ENCODE data around the gene ENGASE. TPM values are rescaled to one million over a fixed set of nuclear protein-coding genes. Genes with fewer than 3 reads are reported as not detected.

ENGASE gene
- total RNA-seq, 1 experiment from 2014 or later: 50.0 TPM

DNA sequence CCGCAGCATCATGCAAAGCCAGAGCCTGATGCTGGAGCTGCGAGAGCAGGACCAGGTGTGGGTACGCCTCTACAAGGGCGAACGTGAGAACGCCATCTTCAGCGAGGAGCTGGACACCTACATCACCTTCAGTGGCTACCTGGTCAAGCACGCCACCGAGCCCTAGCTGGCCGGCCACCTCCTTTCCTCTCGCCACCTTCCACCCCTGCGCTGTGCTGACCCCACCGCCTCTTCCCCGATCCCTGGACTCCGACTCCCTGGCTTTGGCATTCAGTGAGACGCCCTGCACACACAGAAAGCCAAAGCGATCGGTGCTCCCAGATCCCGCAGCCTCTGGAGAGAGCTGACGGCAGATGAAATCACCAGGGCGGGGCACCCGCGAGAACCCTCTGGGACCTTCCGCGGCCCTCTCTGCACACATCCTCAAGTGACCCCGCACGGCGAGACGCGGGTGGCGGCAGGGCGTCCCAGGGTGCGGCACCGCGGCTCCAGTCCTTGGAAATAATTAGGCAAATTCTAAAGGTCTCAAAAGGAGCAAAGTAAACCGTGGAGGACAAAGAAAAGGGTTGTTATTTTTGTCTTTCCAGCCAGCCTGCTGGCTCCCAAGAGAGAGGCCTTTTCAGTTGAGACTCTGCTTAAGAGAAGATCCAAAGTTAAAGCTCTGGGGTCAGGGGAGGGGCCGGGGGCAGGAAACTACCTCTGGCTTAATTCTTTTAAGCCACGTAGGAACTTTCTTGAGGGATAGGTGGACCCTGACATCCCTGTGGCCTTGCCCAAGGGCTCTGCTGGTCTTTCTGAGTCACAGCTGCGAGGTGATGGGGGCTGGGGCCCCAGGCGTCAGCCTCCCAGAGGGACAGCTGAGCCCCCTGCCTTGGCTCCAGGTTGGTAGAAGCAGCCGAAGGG, 26.4 kb upstream of the ENGASE start:
- Mint-ChIP-seq H3K9me3 (ENCODE audit: unreplicated experiment) (peaks cover 2% of the 10 kb centered on the region), H3K27ac (ENCODE audit: unreplicated experiment) (no peak overlapping the region), H3K4me1 (ENCODE audit: low read depth, unreplicated experiment) (peaks cover 6% of the 10 kb centered on the region), H3K36me3 (ENCODE audit: insufficient read depth, unreplicated experiment) (no peaks in the 10 kb centered on the region), H3K4me3 (ENCODE audit: unreplicated experiment) (no peak overlapping the region), H3K27me3 (ENCODE audit: insufficient read depth, unreplicated experiment) (no peaks in the 10 kb centered on the region)
- ChIA-PET POLR2A (interaction anchor here (0.6 kb wide), 1 partner anchor 217 kb away, joined by 16 read pairs; no protein-coding TSS in a partner anchor), CTCF (interaction anchor here (0.6 kb wide), 1 partner anchor 353 kb away, joined by 4 read pairs; no protein-coding TSS in a partner anchor)
- DNase-seq: no peak
- H3K4me3 ChIP-seq (ENCODE audit: low read depth, low read length): no peak overlapping the region
- H3K27me3 ChIP-seq (replicated peaks; ENCODE audit: control insufficient read depth, insufficient read depth, low read length): no peaks in the 10 kb centered on the region
- no peaks in the 10 kb centered on the region for H3K4me1 ChIP-seq
- TF ChIP-seq, protein P1, sequence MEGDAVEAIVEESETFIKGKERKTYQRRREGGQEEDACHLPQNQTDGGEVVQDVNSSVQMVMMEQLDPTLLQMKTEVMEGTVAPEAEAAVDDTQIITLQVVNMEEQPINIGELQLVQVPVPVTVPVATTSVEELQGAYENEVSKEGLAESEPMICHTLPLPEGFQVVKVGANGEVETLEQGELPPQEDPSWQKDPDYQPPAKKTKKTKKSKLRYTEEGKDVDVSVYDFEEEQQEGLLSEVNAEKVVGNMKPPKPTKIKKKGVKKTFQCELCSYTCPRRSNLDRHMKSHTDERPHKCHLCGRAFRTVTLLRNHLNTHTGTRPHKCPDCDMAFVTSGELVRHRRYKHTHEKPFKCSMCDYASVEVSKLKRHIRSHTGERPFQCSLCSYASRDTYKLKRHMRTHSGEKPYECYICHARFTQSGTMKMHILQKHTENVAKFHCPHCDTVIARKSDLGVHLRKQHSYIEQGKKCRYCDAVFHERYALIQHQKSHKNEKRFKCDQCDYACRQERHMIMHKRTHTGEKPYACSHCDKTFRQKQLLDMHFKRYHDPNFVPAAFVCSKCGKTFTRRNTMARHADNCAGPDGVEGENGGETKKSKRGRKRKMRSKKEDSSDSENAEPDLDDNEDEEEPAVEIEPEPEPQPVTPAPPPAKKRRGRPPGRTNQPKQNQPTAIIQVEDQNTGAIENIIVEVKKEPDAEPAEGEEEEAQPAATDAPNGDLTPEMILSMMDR (IDR thresholded peaks at IDR 0.05; ENCODE audit: insufficient read depth in 1 of 2, low read depth in 1 of 2, low read length in 1 of 2, severe bottlenecking in 1 of 2, unreplicated experiment in 1 of 2): no peak
- no peaks in the 10 kb centered on the region for H3K36me3 ChIP-seq (ENCODE audit: control insufficient read depth, insufficient read depth, low read length)
- BruUV-seq (replicated peaks): no TSS peak
- intact Hi-C loops (cut with micrococcal nuclease; ENCODE audit: unreplicated experiment): no loop called here
- no peaks in the 10 kb centered on the region for H3K9me3 ChIP-seq

DNA sequence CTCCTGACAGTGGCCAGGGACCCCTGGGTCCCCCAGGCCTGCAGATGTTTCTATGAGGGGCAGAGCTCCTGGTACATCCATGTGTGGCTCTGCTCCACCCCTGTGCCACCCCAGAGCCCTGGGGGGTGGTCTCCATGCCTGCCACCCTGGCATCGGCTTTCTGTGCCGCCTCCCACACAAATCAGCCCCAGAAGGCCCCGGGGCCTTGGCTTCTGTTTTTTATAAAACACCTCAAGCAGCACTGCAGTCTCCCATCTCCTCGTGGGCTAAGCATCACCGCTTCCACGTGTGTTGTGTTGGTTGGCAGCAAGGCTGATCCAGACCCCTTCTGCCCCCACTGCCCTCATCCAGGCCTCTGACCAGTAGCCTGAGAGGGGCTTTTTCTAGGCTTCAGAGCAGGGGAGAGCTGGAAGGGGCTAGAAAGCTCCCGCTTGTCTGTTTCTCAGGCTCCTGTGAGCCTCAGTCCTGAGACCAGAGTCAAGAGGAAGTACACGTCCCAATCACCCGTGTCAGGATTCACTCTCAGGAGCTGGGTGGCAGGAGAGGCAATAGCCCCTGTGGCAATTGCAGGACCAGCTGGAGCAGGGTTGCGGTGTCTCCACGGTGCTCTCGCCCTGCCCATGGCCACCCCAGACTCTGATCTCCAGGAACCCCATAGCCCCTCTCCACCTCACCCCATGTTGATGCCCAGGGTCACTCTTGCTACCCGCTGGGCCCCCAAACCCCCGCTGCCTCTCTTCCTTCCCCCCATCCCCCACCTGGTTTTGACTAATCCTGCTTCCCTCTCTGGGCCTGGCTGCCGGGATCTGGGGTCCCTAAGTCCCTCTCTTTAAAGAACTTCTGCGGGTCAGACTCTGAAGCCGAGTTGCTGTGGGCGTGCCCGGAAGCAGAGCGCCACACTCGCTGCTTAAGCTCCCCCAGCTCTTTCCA, 25.5 kb upstream of the ENGASE start:
- Histone ChIP-seq H3K4me3 (ENCODE audit: low read depth, low read length) (no peak overlapping the region), H3K27me3 (replicated peaks; ENCODE audit: control insufficient read depth, insufficient read depth, low read length) (no peaks in the 10 kb centered on the region), H3K36me3 (ENCODE audit: control insufficient read depth, insufficient read depth, low read length) (no peaks in the 10 kb centered on the region), H3K9me3 (0 out of 2 replicates have a peak, but pooled peaks cover 4% of the 10 kb centered on the region), H3K4me1 (no peaks in the 10 kb centered on the region)
- no peak overlapping the region for H3K27ac Mint-ChIP-seq (ENCODE audit: unreplicated experiment)
- H3K4me3 Mint-ChIP-seq (ENCODE audit: unreplicated experiment): no peak overlapping the region
- POLR2A ChIA-PET: no interaction called here
- BruUV-seq (replicated peaks): no TSS peak
- CTCF ChIA-PET: interaction anchor here (0.8 to 1.0 kb wide), 2 partner anchors 62 to 352 kb away, joined by 3 to 6 read pairs; no protein-coding TSS in a partner anchor
- peaks cover 11% of the 10 kb centered on the region for H3K9me3 Mint-ChIP-seq (ENCODE audit: unreplicated experiment)
- H3K36me3 Mint-ChIP-seq (ENCODE audit: insufficient read depth, unreplicated experiment): no peaks in the 10 kb centered on the region
- TF ChIP-seq, protein P1 (IDR thresholded peaks at IDR 0.05; ENCODE audit: insufficient read depth in 1 of 2, low read depth in 1 of 2, low read length in 1 of 2, severe bottlenecking in 1 of 2, unreplicated experiment in 1 of 2): no peak
- DNase-seq: no peak
- H3K4me1 Mint-ChIP-seq (ENCODE audit: low read depth, unreplicated experiment): peaks cover 6% of the 10 kb centered on the region
- H3K27me3 Mint-ChIP-seq (ENCODE audit: insufficient read depth, unreplicated experiment): no peaks in the 10 kb centered on the region
- intact Hi-C loops (cut with micrococcal nuclease; ENCODE audit: unreplicated experiment): no loop called here

DNA sequence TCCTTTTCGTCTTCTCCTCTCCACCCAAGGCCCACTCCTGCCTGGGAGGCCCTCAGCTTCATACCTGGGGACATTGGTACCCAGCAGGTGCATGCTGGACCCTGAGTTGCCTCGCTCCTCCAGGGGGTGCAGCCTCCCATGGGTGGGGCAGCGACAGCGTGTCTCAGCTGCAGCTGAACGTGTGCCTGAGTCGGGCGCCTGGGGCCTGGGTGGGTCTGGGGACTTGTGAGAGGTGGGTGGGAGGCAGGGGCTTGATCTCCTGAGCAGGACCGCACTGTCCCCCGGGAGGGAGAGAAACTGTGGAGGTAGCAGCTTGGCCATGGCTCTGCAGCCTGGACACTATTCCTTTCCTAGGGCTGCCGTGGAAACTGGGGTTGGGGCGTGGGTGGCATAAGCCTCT, 24.8 kb upstream of the ENGASE start:
- TF ChIP-seq, protein P1 (IDR thresholded peaks at IDR 0.05; ENCODE audit: insufficient read depth in 1 of 2, low read depth in 1 of 2, low read length in 1 of 2, severe bottlenecking in 1 of 2, unreplicated experiment in 1 of 2): no peak
- peaks cover 6% of the 10 kb centered on the region for H3K4me1 Mint-ChIP-seq (ENCODE audit: low read depth, unreplicated experiment)
- H3K4me3 ChIP-seq (ENCODE audit: low read depth, low read length): no peak overlapping the region
- no peaks in the 10 kb centered on the region for H3K36me3 ChIP-seq (ENCODE audit: control insufficient read depth, insufficient read depth, low read length)
- CTCF ChIA-PET: interaction anchor here (0.8 to 1.0 kb wide), 2 partner anchors 62 to 351 kb away, joined by 3 to 6 read pairs; no protein-coding TSS in a partner anchor
- POLR2A ChIA-PET: no interaction called here
- no peaks in the 10 kb centered on the region for H3K36me3 Mint-ChIP-seq (ENCODE audit: insufficient read depth, unreplicated experiment)
- no peak for DNase-seq
- no peaks in the 10 kb centered on the region for H3K27me3 Mint-ChIP-seq (ENCODE audit: insufficient read depth, unreplicated experiment)
- BruUV-seq (replicated peaks): no TSS peak
- H3K4me1 ChIP-seq: no peaks in the 10 kb centered on the region
- H3K27ac Mint-ChIP-seq (ENCODE audit: unreplicated experiment): no peak overlapping the region
- intact Hi-C loops (cut with micrococcal nuclease; ENCODE audit: unreplicated experiment): no loop called here
- no peaks in the 10 kb centered on the region for H3K27me3 ChIP-seq (replicated peaks; ENCODE audit: control insufficient read depth, insufficient read depth, low read length)
- 0 out of 2 replicates have a peak, but pooled peaks cover 6% of the 10 kb centered on the region for H3K9me3 ChIP-seq
- no peak overlapping the region for H3K4me3 Mint-ChIP-seq (ENCODE audit: unreplicated experiment)
- peaks cover 18% of the 10 kb centered on the region for H3K9me3 Mint-ChIP-seq (ENCODE audit: unreplicated experiment)
